ENCODE measurements around the gene ARL8A. TPM values are rescaled to one million over a fixed set of nuclear protein-coding genes. Genes with fewer than 3 reads are reported as not detected.

ARL8A gene
- total RNA-seq, 2 donors from 2014 or later, result 72.8 to 82.0 TPM

DNA sequence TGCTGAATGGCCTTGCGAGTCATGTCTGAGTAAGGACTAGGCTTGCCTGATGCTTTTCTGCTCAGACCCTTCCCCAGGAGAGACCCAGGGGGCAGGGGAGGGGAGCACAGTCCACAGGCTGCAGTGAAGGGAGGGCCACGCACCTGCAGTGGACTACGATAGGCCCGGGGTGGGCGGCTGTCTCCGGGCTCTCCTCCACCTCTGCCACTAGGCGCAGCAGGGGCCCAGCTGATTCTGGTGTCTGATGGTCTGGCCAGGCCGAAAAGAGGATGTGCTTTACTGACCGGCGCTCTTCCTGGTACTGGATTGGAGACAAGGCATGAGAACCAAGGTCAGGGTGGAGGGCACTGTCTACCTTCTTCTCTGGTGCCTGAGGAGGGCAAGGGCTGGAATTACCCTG is 7.9 kb upstream of the ARL8A start:
- H3K27ac ChIP-seq (ENCODE audit: low read depth, low read length), result no peak overlapping the region
- H3K4me1 ChIP-seq (ENCODE audit: control insufficient read depth, insufficient read depth, low read length), result no peaks in the 10 kb centered on the region
- no peaks in the 10 kb centered on the region for H3K27me3 Mint-ChIP-seq (ENCODE audit: insufficient read depth)
- H3K4me3 Mint-ChIP-seq, result no peak overlapping the region
- no peaks in the 10 kb centered on the region for H3K36me3 ChIP-seq (ENCODE audit: control insufficient read depth, insufficient read depth, low read length)
- H3K36me3 Mint-ChIP-seq (ENCODE audit: low read depth), result no peaks in the 10 kb centered on the region
- no peaks in the 10 kb centered on the region for H3K9me3 ChIP-seq (ENCODE audit: control insufficient read depth, low read length)
- no peak overlapping the region for H3K4me3 ChIP-seq (ENCODE audit: low read length)
- H3K27ac Mint-ChIP-seq, result no peak overlapping the region
- WGBS, 2 experiments (ENCODE audit: insufficient coverage in 1 of 2, insufficient read length in 1 of 2), result 87 to 91% methylated on average over 8 to 10 of the region's 10 CpGs
- H3K9ac ChIP-seq (ENCODE audit: extremely low read depth, low read length, poor library complexity, severe bottlenecking), result no peak overlapping the region
- H3K4me1 Mint-ChIP-seq, result peaks cover 7% of the 10 kb centered on the region
- H3K27me3 ChIP-seq (ENCODE audit: control insufficient read depth, insufficient read depth, low read length, poor library complexity, severe bottlenecking), result no peaks in the 10 kb centered on the region
- no peak for DNase-seq
- TF ChIP-seq, protein P1, sequence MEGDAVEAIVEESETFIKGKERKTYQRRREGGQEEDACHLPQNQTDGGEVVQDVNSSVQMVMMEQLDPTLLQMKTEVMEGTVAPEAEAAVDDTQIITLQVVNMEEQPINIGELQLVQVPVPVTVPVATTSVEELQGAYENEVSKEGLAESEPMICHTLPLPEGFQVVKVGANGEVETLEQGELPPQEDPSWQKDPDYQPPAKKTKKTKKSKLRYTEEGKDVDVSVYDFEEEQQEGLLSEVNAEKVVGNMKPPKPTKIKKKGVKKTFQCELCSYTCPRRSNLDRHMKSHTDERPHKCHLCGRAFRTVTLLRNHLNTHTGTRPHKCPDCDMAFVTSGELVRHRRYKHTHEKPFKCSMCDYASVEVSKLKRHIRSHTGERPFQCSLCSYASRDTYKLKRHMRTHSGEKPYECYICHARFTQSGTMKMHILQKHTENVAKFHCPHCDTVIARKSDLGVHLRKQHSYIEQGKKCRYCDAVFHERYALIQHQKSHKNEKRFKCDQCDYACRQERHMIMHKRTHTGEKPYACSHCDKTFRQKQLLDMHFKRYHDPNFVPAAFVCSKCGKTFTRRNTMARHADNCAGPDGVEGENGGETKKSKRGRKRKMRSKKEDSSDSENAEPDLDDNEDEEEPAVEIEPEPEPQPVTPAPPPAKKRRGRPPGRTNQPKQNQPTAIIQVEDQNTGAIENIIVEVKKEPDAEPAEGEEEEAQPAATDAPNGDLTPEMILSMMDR (conservative IDR thresholded peaks at IDR 0.05), result peak; percentile 12
- H3K9me3 Mint-ChIP-seq, result no peaks in the 10 kb centered on the region

DNA sequence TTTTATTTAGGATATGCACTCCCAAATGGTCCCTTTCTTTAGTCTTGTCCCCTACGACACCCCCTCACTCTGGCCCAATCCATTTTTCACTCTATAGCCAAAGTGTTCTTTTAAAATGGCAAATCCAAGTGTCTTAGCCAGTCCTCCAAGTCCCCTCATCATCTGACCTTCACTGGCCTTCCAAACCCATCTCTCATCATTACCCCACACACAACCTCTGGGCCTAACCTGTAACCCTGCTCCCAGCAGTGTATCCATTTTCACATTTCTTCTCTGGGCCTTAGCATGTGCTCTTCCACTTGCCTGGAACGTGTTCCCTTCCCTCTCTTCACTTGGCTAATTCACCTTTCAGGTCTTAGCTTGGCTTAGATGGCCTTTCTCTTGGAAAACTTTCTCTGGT is 6.5 kb upstream of the ARL8A start:
- H3K4me1 Mint-ChIP-seq, result peaks cover 4% of the 10 kb centered on the region
- H3K4me1 ChIP-seq (ENCODE audit: control insufficient read depth, insufficient read depth, low read length), result no peaks in the 10 kb centered on the region
- no peak overlapping the region for H3K9ac ChIP-seq (ENCODE audit: extremely low read depth, low read length, poor library complexity, severe bottlenecking)
- no peak overlapping the region for H3K4me3 ChIP-seq (ENCODE audit: low read length)
- WGBS, 2 experiments (ENCODE audit: insufficient coverage in 1 of 2, insufficient read length in 1 of 2), result 91 to 94% methylated on average over 2 of the region's 2 CpGs
- no peaks in the 10 kb centered on the region for H3K36me3 Mint-ChIP-seq (ENCODE audit: low read depth)
- no peaks in the 10 kb centered on the region for H3K27me3 Mint-ChIP-seq (ENCODE audit: insufficient read depth)
- H3K27ac ChIP-seq (ENCODE audit: low read depth, low read length), result no peak overlapping the region
- H3K4me3 Mint-ChIP-seq, result no peak overlapping the region
- TF ChIP-seq, protein P1 (conservative IDR thresholded peaks at IDR 0.05), result no peak
- H3K27ac Mint-ChIP-seq, result no peak overlapping the region
- no peaks in the 10 kb centered on the region for H3K9me3 ChIP-seq (ENCODE audit: control insufficient read depth, low read length)
- H3K9me3 Mint-ChIP-seq, result no peaks in the 10 kb centered on the region
- no peaks in the 10 kb centered on the region for H3K27me3 ChIP-seq (ENCODE audit: control insufficient read depth, insufficient read depth, low read length, poor library complexity, severe bottlenecking)
- no peaks in the 10 kb centered on the region for H3K36me3 ChIP-seq (ENCODE audit: control insufficient read depth, insufficient read depth, low read length)
- DNase-seq, result no peak

DNA sequence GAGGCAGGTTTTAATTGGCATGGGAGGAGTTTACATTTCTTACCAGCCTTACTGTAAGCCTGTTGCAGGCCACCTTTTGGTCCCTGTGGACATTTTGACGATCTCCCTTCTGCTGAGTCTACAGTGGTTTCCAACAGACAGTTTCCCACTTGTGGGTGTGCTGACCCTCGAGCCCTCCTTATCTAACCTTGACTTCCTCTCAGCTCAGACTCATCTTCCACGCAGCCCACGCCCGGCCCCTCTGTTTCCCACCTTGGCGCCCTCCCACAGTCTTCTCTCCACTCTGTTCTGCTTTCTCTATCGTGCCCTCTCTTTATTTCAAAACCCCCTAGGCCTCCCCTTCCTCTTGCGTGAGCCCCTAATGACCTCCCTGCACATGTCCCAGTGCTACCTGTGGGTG is 6.1 kb upstream of the ARL8A start:
- Mint-ChIP-seq H3K9me3 (no peaks in the 10 kb centered on the region), H3K36me3 (ENCODE audit: low read depth) (no peaks in the 10 kb centered on the region), H3K27ac (no peak overlapping the region), H3K27me3 (ENCODE audit: insufficient read depth) (peaks cover 3% of the 10 kb centered on the region), H3K4me3 (no peak overlapping the region), H3K4me1 (peaks cover 4% of the 10 kb centered on the region)
- 94% methylated on average over 6 to 8 of the region's 8 CpGs for WGBS, 2 experiments (ENCODE audit: insufficient coverage in 1 of 2, insufficient read length in 1 of 2)
- TF ChIP-seq, protein P1 (conservative IDR thresholded peaks at IDR 0.05), result no peak
- Histone ChIP-seq H3K36me3 (ENCODE audit: control insufficient read depth, insufficient read depth, low read length) (no peaks in the 10 kb centered on the region), H3K9me3 (ENCODE audit: control insufficient read depth, low read length) (no peaks in the 10 kb centered on the region), H3K27me3 (ENCODE audit: control insufficient read depth, insufficient read depth, low read length, poor library complexity, severe bottlenecking) (no peaks in the 10 kb centered on the region), H3K9ac (ENCODE audit: extremely low read depth, low read length, poor library complexity, severe bottlenecking) (no peak overlapping the region), H3K4me1 (ENCODE audit: control insufficient read depth, insufficient read depth, low read length) (no peaks in the 10 kb centered on the region), H3K27ac (ENCODE audit: low read depth, low read length) (no peak overlapping the region), H3K4me3 (ENCODE audit: low read length) (no peak overlapping the region)
- DNase-seq, result no peak
